ENCODE data around the gene TFAP2A. TPM values are rescaled to one million over a fixed set of nuclear protein-coding genes. Genes with fewer than 3 reads are reported as not detected.

The TFAP2A gene
- polyA plus RNA-seq, 1 donor (not counting 4 experiments of a cell fraction or from before 2014, with no cell fraction given), result 30.2 TPM

- H3K9me3 ChIP-seq (ENCODE audit: control insufficient read depth, low read depth, low read length), result no peaks in the 10 kb centered on the region
- no peak for FAIRE-seq
- dilution Hi-C loops (cut with MboI; ENCODE audit: extremely low pct_ligation_motif_present, low sequenced_read_pairs), result no loop called here
- H3K27ac ChIP-seq (ENCODE audit: control insufficient read depth, insufficient read depth, low read length), result no peak overlapping the region
- H3K9me1 ChIP-seq (ENCODE audit: control insufficient read depth, extremely low read depth, insufficient read depth, low read length), result no peaks in the 10 kb centered on the region
- H3K27me3 ChIP-seq (ENCODE audit: control insufficient read depth, extremely low read depth, insufficient read depth, low read length), result no peaks in the 10 kb centered on the region
- H3K79me2 ChIP-seq (ENCODE audit: control insufficient read depth, insufficient read depth, low read length), result no peaks in the 10 kb centered on the region
- H4K20me1 ChIP-seq (ENCODE audit: control insufficient read depth, extremely low read depth, insufficient read depth, low read length), result no peaks in the 10 kb centered on the region
- H3K4me2 ChIP-seq (ENCODE audit: control insufficient read depth, extremely low read depth, insufficient read depth, low read depth, low read length), result no peak overlapping the region
- no peak for DNase-seq (ENCODE audit: low read depth, low spot score)
- no peaks in the 10 kb centered on the region for H3K4me1 ChIP-seq (ENCODE audit: control insufficient read depth, extremely low read depth, insufficient read depth, low read length)
- H3K36me3 ChIP-seq (ENCODE audit: control insufficient read depth in 2 of 2, extremely low read depth in 1 of 2, insufficient read depth in 2 of 2, low read length in 2 of 2), result no peaks in the 10 kb centered on the region
- TF ChIP-seq EZH2 (IDR thresholded peaks at IDR 0.05; ENCODE audit: low read length) (no peak), CTCF (optimal IDR thresholded peaks at IDR 0.05 in 1 of 3, IDR thresholded peaks at IDR 0.05 in 1 of 3, conservative IDR thresholded peaks at IDR 0.05 in 1 of 3; ENCODE audit: extremely low read depth in 1 of 3, insufficient read depth in 2 of 3, low read length in 3 of 3) (no peak)
- H3K9ac ChIP-seq (ENCODE audit: control insufficient read depth, extremely low read depth, insufficient read depth, low read length), result no peak overlapping the region
- H3K4me3 ChIP-seq (ENCODE audit: control insufficient read depth in 2 of 3, extremely low read depth in 1 of 3, insufficient read depth in 2 of 3, low read depth in 1 of 3, low read length in 3 of 3), result no peak overlapping the region
- H2AFZ ChIP-seq (ENCODE audit: control insufficient read depth, low read length), result no peak overlapping the region
These were observed 24.2 kb downstream of the TFAP2A start for GRCh38 chr6:10390495-10391298.

GRCh38 chr6:10389739-10390494, 25.0 kb downstream of the TFAP2A start:
- H2AFZ ChIP-seq (ENCODE audit: control insufficient read depth, low read length), result no peak overlapping the region
- DNase-seq (ENCODE audit: low read depth, low spot score) (no peak), FAIRE-seq (no peak)
- no peak overlapping the region for H3K4me2 ChIP-seq (ENCODE audit: control insufficient read depth, extremely low read depth, insufficient read depth, low read depth, low read length)
- no peaks in the 10 kb centered on the region for H3K9me3 ChIP-seq (ENCODE audit: control insufficient read depth, low read depth, low read length)
- dilution Hi-C loops (cut with MboI; ENCODE audit: extremely low pct_ligation_motif_present, low sequenced_read_pairs), result no loop called here
- TF ChIP-seq EZH2 (IDR thresholded peaks at IDR 0.05; ENCODE audit: low read length), result no peak
- no peak for TF ChIP-seq CTCF (optimal IDR thresholded peaks at IDR 0.05 in 1 of 3, IDR thresholded peaks at IDR 0.05 in 1 of 3, conservative IDR thresholded peaks at IDR 0.05 in 1 of 3; ENCODE audit: extremely low read depth in 1 of 3, insufficient read depth in 2 of 3, low read length in 3 of 3)
- H3K4me3 ChIP-seq (ENCODE audit: control insufficient read depth in 2 of 3, extremely low read depth in 1 of 3, insufficient read depth in 2 of 3, low read depth in 1 of 3, low read length in 3 of 3), result no peak overlapping the region
- no peaks in the 10 kb centered on the region for H3K36me3 ChIP-seq (ENCODE audit: control insufficient read depth in 2 of 2, extremely low read depth in 1 of 2, insufficient read depth in 2 of 2, low read length in 2 of 2)
- no peaks in the 10 kb centered on the region for H4K20me1 ChIP-seq (ENCODE audit: control insufficient read depth, extremely low read depth, insufficient read depth, low read length)
- no peak overlapping the region for H3K27ac ChIP-seq (ENCODE audit: control insufficient read depth, insufficient read depth, low read length)
- no peaks in the 10 kb centered on the region for H3K27me3 ChIP-seq (ENCODE audit: control insufficient read depth, extremely low read depth, insufficient read depth, low read length)
- no peaks in the 10 kb centered on the region for H3K4me1 ChIP-seq (ENCODE audit: control insufficient read depth, extremely low read depth, insufficient read depth, low read length)
- no peak overlapping the region for H3K9ac ChIP-seq (ENCODE audit: control insufficient read depth, extremely low read depth, insufficient read depth, low read length)
- no peaks in the 10 kb centered on the region for H3K9me1 ChIP-seq (ENCODE audit: control insufficient read depth, extremely low read depth, insufficient read depth, low read length)
- H3K79me2 ChIP-seq (ENCODE audit: control insufficient read depth, insufficient read depth, low read length), result no peaks in the 10 kb centered on the region
